ENCODE results near the gene MYO15B.

MYO15B gene

GRCh38 chr17:75552425-75553294 is 34.9 kb upstream of the MYO15B start:
- Mint-ChIP-seq H3K9me3 (no peaks in the 10 kb centered on the region), H3K4me1 (no peaks in the 10 kb centered on the region), H3K36me3 (ENCODE audit: insufficient read depth) (peaks cover 4% of the 10 kb centered on the region), H3K4me3 (no peak overlapping the region), H3K27ac (ENCODE audit: low read depth) (no peak overlapping the region), H3K27me3 (no peaks in the 10 kb centered on the region)
- ATAC-seq (replicated peaks; ENCODE audit: extremely low read depth, poor library complexity, severe bottlenecking) = no peak
- no peak for DNase-seq (ENCODE audit: low spot score in 2 of 2)

GRCh38 chr17:75553295-75554110 is 34.1 kb upstream of the MYO15B start:
- Mint-ChIP-seq H3K36me3 (ENCODE audit: insufficient read depth) (peaks cover 3% of the 10 kb centered on the region), H3K4me3 (no peak overlapping the region), H3K9me3 (no peaks in the 10 kb centered on the region), H3K27me3 (no peaks in the 10 kb centered on the region), H3K4me1 (no peaks in the 10 kb centered on the region), H3K27ac (ENCODE audit: low read depth) (no peak overlapping the region)
- DNase-seq (ENCODE audit: low spot score in 2 of 2) (no peak), ATAC-seq (replicated peaks; ENCODE audit: extremely low read depth, poor library complexity, severe bottlenecking) (no peak)

- Mint-ChIP-seq H3K9me3 (no peaks in the 10 kb centered on the region), H3K4me1 (no peaks in the 10 kb centered on the region), H3K36me3 (ENCODE audit: insufficient read depth) (peaks cover 11% of the 10 kb centered on the region), H3K27me3 (no peaks in the 10 kb centered on the region), H3K4me3 (no peak overlapping the region), H3K27ac (ENCODE audit: low read depth) (no peak overlapping the region)
- no peak for ATAC-seq (replicated peaks; ENCODE audit: extremely low read depth, poor library complexity, severe bottlenecking)
- no peak for DNase-seq (ENCODE audit: low spot score in 2 of 2)
Observed at GRCh38 chr17:75555679-75556153, 31.9 kb upstream of the MYO15B start.

GRCh38 chr17:75557075-75557851 is 30.3 kb upstream of the MYO15B start:
- DNase-seq (ENCODE audit: low spot score in 2 of 2) = no peak
- H3K27ac Mint-ChIP-seq (ENCODE audit: low read depth) = no peak overlapping the region

GRCh38 chr17:75557852-75558665 is 29.5 kb upstream of the MYO15B start:
- ATAC-seq (replicated peaks; ENCODE audit: extremely low read depth, poor library complexity, severe bottlenecking) (no peak), DNase-seq (ENCODE audit: low spot score in 2 of 2) (no peak)
- H3K27me3 Mint-ChIP-seq = no peaks in the 10 kb centered on the region
- no peak overlapping the region for H3K27ac Mint-ChIP-seq (ENCODE audit: low read depth)
- peaks cover 17% of the 10 kb centered on the region for H3K36me3 Mint-ChIP-seq (ENCODE audit: insufficient read depth)
- H3K4me3 Mint-ChIP-seq = no peak overlapping the region
- no peaks in the 10 kb centered on the region for H3K4me1 Mint-ChIP-seq
- H3K9me3 Mint-ChIP-seq = no peaks in the 10 kb centered on the region

More at GRCh38 chr17:75557075-75557851, 30.3 kb upstream of the MYO15B start:
- Mint-ChIP-seq H3K36me3 (ENCODE audit: insufficient read depth) (peaks cover 15% of the 10 kb centered on the region), H3K9me3 (no peaks in the 10 kb centered on the region), H3K27me3 (no peaks in the 10 kb centered on the region), H3K4me3 (no peak overlapping the region), H3K4me1 (no peaks in the 10 kb centered on the region)
- ATAC-seq (replicated peaks; ENCODE audit: extremely low read depth, poor library complexity, severe bottlenecking) = no peak

- H3K27ac Mint-ChIP-seq (ENCODE audit: low read depth) = peak overlapping the region; percentile 19
- H3K4me1 Mint-ChIP-seq = no peaks in the 10 kb centered on the region
- H3K9me3 Mint-ChIP-seq = no peaks in the 10 kb centered on the region
- DNase-seq (ENCODE audit: low spot score in 2 of 2) = no peak
- peaks cover 18% of the 10 kb centered on the region for H3K36me3 Mint-ChIP-seq (ENCODE audit: insufficient read depth)
- no peaks in the 10 kb centered on the region for H3K27me3 Mint-ChIP-seq
- H3K4me3 Mint-ChIP-seq = no peak overlapping the region
- no peak for ATAC-seq (replicated peaks; ENCODE audit: extremely low read depth, poor library complexity, severe bottlenecking)
Observed at GRCh38 chr17:75558666-75559530, 28.7 kb upstream of the MYO15B start.

- Mint-ChIP-seq H3K4me3 (no peak overlapping the region), H3K36me3 (ENCODE audit: insufficient read depth) (peaks cover 16% of the 10 kb centered on the region), H3K27ac (ENCODE audit: low read depth) (no peak overlapping the region), H3K9me3 (no peaks in the 10 kb centered on the region), H3K27me3 (no peaks in the 10 kb centered on the region), H3K4me1 (no peaks in the 10 kb centered on the region)
- ATAC-seq (replicated peaks; ENCODE audit: extremely low read depth, poor library complexity, severe bottlenecking) (no peak), DNase-seq (ENCODE audit: low spot score in 2 of 2) (no peak)
Observed at GRCh38 chr17:75559958-75560533, 27.6 kb upstream of the MYO15B start.

- no peaks in the 10 kb centered on the region for H3K4me1 Mint-ChIP-seq
- H3K27me3 Mint-ChIP-seq = no peaks in the 10 kb centered on the region
- no peak overlapping the region for H3K27ac Mint-ChIP-seq (ENCODE audit: low read depth)
- DNase-seq (ENCODE audit: low spot score in 2 of 2) (no peak), ATAC-seq (replicated peaks; ENCODE audit: extremely low read depth, poor library complexity, severe bottlenecking) (no peak)
- no peak overlapping the region for H3K4me3 Mint-ChIP-seq
- H3K36me3 Mint-ChIP-seq (ENCODE audit: insufficient read depth) = peaks cover 30% of the 10 kb centered on the region
- H3K9me3 Mint-ChIP-seq = no peaks in the 10 kb centered on the region
Observed at GRCh38 chr17:75561927-75562603, 25.5 kb upstream of the MYO15B start.

- Mint-ChIP-seq H3K27me3 (no peaks in the 10 kb centered on the region), H3K4me1 (no peaks in the 10 kb centered on the region), H3K9me3 (no peaks in the 10 kb centered on the region), H3K27ac (ENCODE audit: low read depth) (no peak overlapping the region), H3K36me3 (ENCODE audit: insufficient read depth) (peaks cover 34% of the 10 kb centered on the region), H3K4me3 (no peak overlapping the region)
- ATAC-seq (replicated peaks; ENCODE audit: extremely low read depth, poor library complexity, severe bottlenecking) = no peak
- no peak for DNase-seq (ENCODE audit: low spot score in 2 of 2)
Observed at GRCh38 chr17:75563063-75563758, 24.4 kb upstream of the MYO15B start.

- Mint-ChIP-seq H3K9me3 (no peaks in the 10 kb centered on the region), H3K27me3 (no peaks in the 10 kb centered on the region), H3K4me1 (no peaks in the 10 kb centered on the region), H3K27ac (ENCODE audit: low read depth) (no peak overlapping the region), H3K4me3 (no peak overlapping the region), H3K36me3 (ENCODE audit: insufficient read depth) (peaks cover 34% of the 10 kb centered on the region)
- DNase-seq (ENCODE audit: low spot score in 2 of 2) (no peak), ATAC-seq (replicated peaks; ENCODE audit: extremely low read depth, poor library complexity, severe bottlenecking) (no peak)
Observed at GRCh38 chr17:75564195-75564594, 23.4 kb upstream of the MYO15B start.

Data from central memory CD8-positive, alpha-beta T cell (primary cell).